Measurements from ENCODE around the gene NBAS.

DNA sequence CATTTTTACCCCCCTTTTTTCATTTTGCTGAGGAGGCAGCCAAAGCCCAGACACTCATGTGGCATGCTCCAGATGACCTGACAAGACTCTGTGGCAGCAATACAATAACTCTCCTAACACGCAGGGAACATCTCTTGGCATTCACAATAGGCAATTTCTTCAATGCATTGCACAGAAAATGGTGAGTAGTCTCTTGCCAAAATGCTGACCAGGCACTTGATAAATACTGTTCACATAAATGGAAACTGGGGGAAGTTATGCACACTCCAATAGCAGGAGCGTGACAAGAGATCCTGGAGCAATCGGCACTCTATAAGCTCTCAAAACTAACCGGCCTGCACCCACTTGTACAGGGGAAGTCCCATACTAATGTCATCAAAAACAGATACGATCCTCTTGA is 66.3 kb downstream of the NBAS start:
- TF ChIP-seq POLR2AphosphoS5 (IDR thresholded peaks at IDR 0.05) (no peak), POLR2A (IDR thresholded peaks at IDR 0.05) (no peak)
- TF ChIP-seq, protein P1, sequence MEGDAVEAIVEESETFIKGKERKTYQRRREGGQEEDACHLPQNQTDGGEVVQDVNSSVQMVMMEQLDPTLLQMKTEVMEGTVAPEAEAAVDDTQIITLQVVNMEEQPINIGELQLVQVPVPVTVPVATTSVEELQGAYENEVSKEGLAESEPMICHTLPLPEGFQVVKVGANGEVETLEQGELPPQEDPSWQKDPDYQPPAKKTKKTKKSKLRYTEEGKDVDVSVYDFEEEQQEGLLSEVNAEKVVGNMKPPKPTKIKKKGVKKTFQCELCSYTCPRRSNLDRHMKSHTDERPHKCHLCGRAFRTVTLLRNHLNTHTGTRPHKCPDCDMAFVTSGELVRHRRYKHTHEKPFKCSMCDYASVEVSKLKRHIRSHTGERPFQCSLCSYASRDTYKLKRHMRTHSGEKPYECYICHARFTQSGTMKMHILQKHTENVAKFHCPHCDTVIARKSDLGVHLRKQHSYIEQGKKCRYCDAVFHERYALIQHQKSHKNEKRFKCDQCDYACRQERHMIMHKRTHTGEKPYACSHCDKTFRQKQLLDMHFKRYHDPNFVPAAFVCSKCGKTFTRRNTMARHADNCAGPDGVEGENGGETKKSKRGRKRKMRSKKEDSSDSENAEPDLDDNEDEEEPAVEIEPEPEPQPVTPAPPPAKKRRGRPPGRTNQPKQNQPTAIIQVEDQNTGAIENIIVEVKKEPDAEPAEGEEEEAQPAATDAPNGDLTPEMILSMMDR (IDR thresholded peaks at IDR 0.05) = no peak
